Measurements from ENCODE around the gene INTS1.
"Not testable (repeated sequence)": the region's sequence is repeated elsewhere in the genome, so short reads cannot be mapped to it uniquely, and the experiment has no call there.

DNA sequence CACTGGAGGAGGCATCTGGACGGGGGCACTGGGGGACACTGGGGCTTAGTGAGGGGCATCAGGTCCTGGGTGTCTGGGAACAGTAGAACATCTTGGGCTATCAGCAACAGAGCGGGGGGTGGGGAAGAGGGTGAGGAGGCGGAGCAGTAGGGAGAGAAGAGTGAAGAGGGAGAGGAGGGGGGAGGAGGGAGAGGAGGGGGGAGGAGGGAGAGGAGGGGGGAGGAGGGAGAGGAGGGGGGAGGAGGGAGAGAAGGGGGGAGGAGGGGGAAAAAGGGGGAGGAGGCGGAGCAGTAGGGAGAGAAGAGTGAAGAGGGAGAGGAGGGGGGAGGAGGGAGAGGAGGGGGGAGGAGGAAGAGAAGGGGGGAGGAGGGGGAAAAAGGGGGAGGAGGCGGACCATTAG is 58.2 kb downstream of the INTS1 start:
- TF ChIP-seq, protein P1, sequence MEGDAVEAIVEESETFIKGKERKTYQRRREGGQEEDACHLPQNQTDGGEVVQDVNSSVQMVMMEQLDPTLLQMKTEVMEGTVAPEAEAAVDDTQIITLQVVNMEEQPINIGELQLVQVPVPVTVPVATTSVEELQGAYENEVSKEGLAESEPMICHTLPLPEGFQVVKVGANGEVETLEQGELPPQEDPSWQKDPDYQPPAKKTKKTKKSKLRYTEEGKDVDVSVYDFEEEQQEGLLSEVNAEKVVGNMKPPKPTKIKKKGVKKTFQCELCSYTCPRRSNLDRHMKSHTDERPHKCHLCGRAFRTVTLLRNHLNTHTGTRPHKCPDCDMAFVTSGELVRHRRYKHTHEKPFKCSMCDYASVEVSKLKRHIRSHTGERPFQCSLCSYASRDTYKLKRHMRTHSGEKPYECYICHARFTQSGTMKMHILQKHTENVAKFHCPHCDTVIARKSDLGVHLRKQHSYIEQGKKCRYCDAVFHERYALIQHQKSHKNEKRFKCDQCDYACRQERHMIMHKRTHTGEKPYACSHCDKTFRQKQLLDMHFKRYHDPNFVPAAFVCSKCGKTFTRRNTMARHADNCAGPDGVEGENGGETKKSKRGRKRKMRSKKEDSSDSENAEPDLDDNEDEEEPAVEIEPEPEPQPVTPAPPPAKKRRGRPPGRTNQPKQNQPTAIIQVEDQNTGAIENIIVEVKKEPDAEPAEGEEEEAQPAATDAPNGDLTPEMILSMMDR (IDR thresholded peaks at IDR 0.05 in 4 of 5, conservative IDR thresholded peaks at IDR 0.05 in 1 of 5): not testable (repeated sequence)
- not testable (repeated sequence) for TF ChIP-seq POLR2A (IDR thresholded peaks at IDR 0.05)

Measured in gastrocnemius medialis (tissue), 4 donors.